H1 (cell line): Measurements from ENCODE around the gene MELTF. TPM values are rescaled to one million over a fixed set of nuclear protein-coding genes. Genes with fewer than 3 reads are reported as not detected.

ENCODE experiments used
- CTBP2 ChIP-seq: IDR thresholded peaks from 2 replicates; pipeline ENCODE4 v1.7.0; 2011; ENCODE audit warnings: borderline replicate concordance, mild to moderate bottlenecking, moderate library complexity, mixed read lengths, low read length; ENCODE audit not compliant: insufficient read depth, insufficient read length
- JUN ChIP-seq: IDR thresholded peaks from 2 replicates; pipeline ENCODE4 v1.6.1; 2011; ENCODE audit warnings: low read depth, mild to moderate bottlenecking, improper control_type of control experiment, low read length
- PHF8 ChIP-seq: fragments of 200-600 bp; sonication (generic); conservative IDR thresholded peaks from 2 replicates; pipeline ENCODE4 v1.7.1; 2012; ENCODE audit warnings: low read depth, mild to moderate bottlenecking, inconsistent platforms, low read length, moderate library complexity
- YY1 ChIP-seq: IDR thresholded peaks from 2 replicates; pipeline ENCODE4 v1.6.1; 2011; ENCODE audit warnings: low read depth, mild to moderate bottlenecking, low read length
- polyA plus RNA-seq, 7 experiments: library from polyadenylated mRNA; depleted of rRNA in 3 of 7; stranded (reverse) in 5 of 7; unstranded in 2 of 7; fragments of >200 nt in 5 of 7; fragments of 200-250 nt in 2 of 7; gene quantifications; 1 replicate in 5 of 7; 2 replicates in 1 of 7; 4 replicates in 1 of 7; pipeline versions ENCODE4 v1.2.1 to v1.2.3, GENCODE V29; 2011 to 2013; ENCODE audit warnings: missing spikeins in 2 of 7, mixed read lengths in 2 of 7
- total RNA-seq: library from RNA; stranded (reverse); fragmentation: NEBNext Ultra II Directional; extraction: Animal tissue kit (Norgen Biotek cat#: 25700); gene quantifications from 2 replicates; pipeline ENCODE4 v1.2.1, GENCODE V29; 2021

Gene MELTF
- total and polyA plus RNA-seq, 2 of the 8 experiments (the other 6 are each of a cell fraction or from before 2014, with no cell fraction given), result 1.7 to 3.5 TPM

DNA sequence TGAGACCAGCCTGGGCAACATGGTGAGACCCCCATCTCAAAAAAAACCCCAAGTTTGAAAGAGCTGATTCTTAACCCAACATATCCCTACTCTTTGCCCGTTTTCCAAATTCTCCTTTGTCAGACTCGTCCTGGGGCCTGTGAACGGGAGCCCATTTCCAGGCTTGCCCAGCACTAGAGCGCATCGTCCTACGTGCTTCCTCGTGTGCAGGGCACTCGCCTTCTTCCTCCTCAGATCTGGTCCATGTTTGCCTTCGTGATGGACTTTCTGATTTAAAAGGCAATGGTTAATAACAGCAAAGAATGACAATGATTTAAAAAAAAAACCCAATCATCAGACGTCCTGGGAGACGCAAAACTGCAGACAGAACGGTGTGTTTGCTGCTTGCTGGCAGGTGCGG, 10.1 kb downstream of the MELTF start (continued):
- no peak for TF ChIP-seq PHF8
- no peak for TF ChIP-seq YY1
- no peak for TF ChIP-seq CTBP2
- TF ChIP-seq JUN, result no peak
